K562 (cell line): ENCODE data around the gene GNAI2. TPM values are rescaled to one million over a fixed set of nuclear protein-coding genes. Genes with fewer than 3 reads are reported as not detected.

Source experiments
- ATAC-seq: fragments of 200-7000 bp; cut with Tn5 transposase; 3 replicates; pipeline ENCODE4 v1.9.1; 2020; ENCODE audit warnings: moderate library complexity
- BruUV-seq: library from RNA; stranded (reverse); fragments of 400-500 nt; replicated peaks from 2 replicates; lab custom pipeline; 2021; lab: Mats Ljungman, UMichigan
- CTCF ChIA-PET: fragments of 300-600 bp; formaldehyde crosslinking; extraction: SDS; loops from one replicate; lab custom pipeline; 2021; ENCODE audit warnings: low intra/inter-chr PET ratio; lab: Yijun Ruan, JAX
- POLR2A ChIA-PET: fragments of 300-600, 350-650 bp; sonication (Branson Sonifier 250); formaldehyde crosslinking; extraction: SDS; loops from one replicate; lab custom pipeline; 2021; ENCODE audit warnings: antibody characterized with exemption, inconsistent platforms; lab: Yijun Ruan, JAX
- DNase-seq, 4 experiments: peaks; one replicate each; pipeline versions ENCODE4 v3.0.0 to v3.0.0-alpha.2; 2011 to 2018; ENCODE audit warnings: low spot score in 3 of 4, mixed read lengths in 3 of 4; ENCODE audit errors: extremely low read depth in 1 of 4
- FAIRE-seq: peaks from 2 replicates; lab custom pipeline; 2011; peaks lifted over from hg19 to GRCh38; lab: Jason Lieb, UNC
- H2AFZ ChIP-seq: 2 replicates; pipeline ENCODE4 v1.6.0; 2011; ENCODE audit warnings: low read depth, low read length, control low read depth, inconsistent platforms
- H3K27ac ChIP-seq: fragments of 200-600 bp; 3 replicates; pipeline ENCODE4 v1.8.0; 2011; ENCODE audit warnings: low read depth, mild to moderate bottlenecking, control low read depth, inconsistent platforms, low read length, moderate library complexity, mixed read lengths; ENCODE audit errors: extremely low read depth
- H3K27me3 ChIP-seq, 2 experiments: fragments of 300-600 bp in 1 of 2; 2 replicates in 1 of 2; 3 replicates in 1 of 2; pipeline versions ENCODE4 v1.6.0 to v1.8.0; 2011; ENCODE audit warnings: inconsistent platforms in 2 of 2, low read length in 2 of 2, mild to moderate bottlenecking in 1 of 2, mixed read lengths in 1 of 2, moderate library complexity in 1 of 2; ENCODE audit not compliant: control insufficient read depth in 2 of 2, insufficient read depth in 2 of 2
- H3K36me3 ChIP-seq: fragments of 300-600 bp; 3 replicates; pipeline ENCODE4 v1.8.0; 2011; ENCODE audit warnings: mild to moderate bottlenecking, low read length, inconsistent platforms; ENCODE audit not compliant: control insufficient read depth, insufficient read depth
- H3K4me1 ChIP-seq, 2 experiments: fragments of 200-600 bp in 1 of 2; replicated peaks in 1 of 2; 2 replicates in 1 of 2; 3 replicates in 1 of 2; pipeline versions ENCODE4 v1.5.1 to v1.8.0; 2011; ENCODE audit warnings: inconsistent platforms in 2 of 2, low read length in 2 of 2, mild to moderate bottlenecking in 1 of 2, mixed read lengths in 1 of 2, moderate library complexity in 1 of 2; ENCODE audit not compliant: control insufficient read depth in 2 of 2, insufficient read depth in 2 of 2
- H3K4me2 ChIP-seq: 2 replicates; pipeline ENCODE4 v1.6.1; 2011; ENCODE audit warnings: low read length, control low read depth, inconsistent platforms, mixed read lengths; ENCODE audit not compliant: insufficient read depth
- H3K4me3 ChIP-seq: fragments of 200-600 bp; sonication (generic), shearing (Covaris generic); 2 replicates; pipeline ENCODE4 v1.5.1; 2016; ENCODE audit warnings: control low read depth, inconsistent platforms
- H3K79me2 ChIP-seq: fragments of 200-600 bp; 3 replicates; pipeline ENCODE4 v1.8.0; 2011; ENCODE audit warnings: low read length, inconsistent platforms; ENCODE audit not compliant: control insufficient read depth, insufficient read depth
- H3K9ac ChIP-seq, 2 experiments: 2 replicates each; pipeline versions ENCODE4 v1.6.0 to v1.6.1; 2011; ENCODE audit warnings: low read depth in 2 of 2, low read length in 2 of 2, control low read depth in 1 of 2, inconsistent platforms in 1 of 2, mild to moderate bottlenecking in 1 of 2, mixed read lengths in 1 of 2; ENCODE audit not compliant: insufficient read depth in 1 of 2
- H3K9me1 ChIP-seq: one replicate; pipeline ENCODE4 v1.6.0; 2011; ENCODE audit warnings: inconsistent platforms, mild to moderate bottlenecking, low read length, moderate library complexity; ENCODE audit not compliant: control insufficient read depth, insufficient read depth
- H3K9me3 ChIP-seq: replicated peaks from 2 replicates; pipeline ENCODE4 v1.5.1; 2011; ENCODE audit warnings: low read depth, low read length, inconsistent platforms; ENCODE audit not compliant: control insufficient read depth, insufficient read depth
- H4K20me1 ChIP-seq: replicated peaks from 2 replicates; pipeline ENCODE4 v1.6.1; 2011; ENCODE audit warnings: low read length, inconsistent platforms, mixed read lengths; ENCODE audit not compliant: control insufficient read depth, insufficient read depth
- BRD9 ChIP-seq: fragments of 450-650 bp; IDR thresholded peaks from 2 replicates; pipeline ENCODE4 v1.6.1; 2018; ENCODE audit warnings: low read depth; ENCODE audit not compliant: partially characterized antibody
- E2F3 ChIP-seq: fragments of 250-450 bp; sonication (Bioruptor Pico); IDR thresholded peaks from 2 replicates; pipeline ENCODE4 v1.4.0; 2020; ENCODE audit warnings: mild to moderate bottlenecking
- ZNF444 ChIP-seq: fragments of 250-450 bp; sonication (Bioruptor Pico); IDR thresholded peaks from 2 replicates; pipeline ENCODE4 v1.4.0; 2020; ENCODE audit warnings: mild to moderate bottlenecking, moderate library complexity
- WGBS: fragments of 100-300 bp; shearing (Covaris generic); methylation state at CpG from one replicate; pipeline ENCODE4 v1.1.6; 2016; ENCODE audit warnings: low coverage, mixed read lengths; ENCODE audit not compliant: insufficient coverage; ENCODE audit errors: missing lambda C conversion rate; 5-methylcytosine and 5-hydroxymethylcytosine counted together
- in situ Hi-C: fragments of 300-500 bp; cut with MboI; formaldehyde crosslinking; loops from 4 replicates; pipeline ENCODE4 v1.15.0; 2018; ENCODE audit warnings: inconsistent platforms, mixed read lengths
- intact Hi-C: fragments of 100-400 bp; cut with micrococcal nuclease; formaldehyde crosslinking; loops from 2 replicates; pipeline ENCODE4 v1.14.2; 2022
- polyA plus RNA-seq, 8 experiments: library from polyadenylated mRNA; depleted of rRNA in 4 of 8; stranded (reverse) in 5 of 8; unstranded in 3 of 8; fragments of >200 nt; fragmentation: Nextera tagmentation in 2 of 8; fragmentation: Illumina TruSeq in 1 of 8; extraction: Ambion mirVana in 2 of 8; extraction: Trizol in 1 of 8; gene quantifications; 2 replicates each; pipeline versions ENCODE4 v1.2.1 to v1.2.3, GENCODE V29; 2011 to 2014; ENCODE audit warnings: inconsistent platforms in 1 of 8, missing spikeins in 1 of 8
- total RNA-seq, 7 experiments: library from RNA; depleted of rRNA in 6 of 7; stranded (reverse); fragments of >200 nt in 6 of 7; fragmentation: Illumina TruSeq in 2 of 7; extraction: Trizol in 2 of 7; gene quantifications; 2 replicates each; pipeline versions ENCODE4 v1.2.1 to v1.2.3, GENCODE V29; 2011 to 2021; ENCODE audit warnings: low replicate concordance in 1 of 7
- TF ChIP-seq, protein P1 (sequence below): fragments of 250-450 bp; sonication (Bioruptor Pico); IDR thresholded peaks from 2 replicates; pipeline ENCODE4 v1.5.1; 2021; ENCODE audit warnings: mild to moderate bottlenecking

GNAI2 gene
- total and polyA plus RNA-seq, 9 of the 15 experiments (the other 6 are each of a cell fraction or from before 2014, with no cell fraction given): 1.1 to 72.2 (median 42.7) TPM

DNA sequence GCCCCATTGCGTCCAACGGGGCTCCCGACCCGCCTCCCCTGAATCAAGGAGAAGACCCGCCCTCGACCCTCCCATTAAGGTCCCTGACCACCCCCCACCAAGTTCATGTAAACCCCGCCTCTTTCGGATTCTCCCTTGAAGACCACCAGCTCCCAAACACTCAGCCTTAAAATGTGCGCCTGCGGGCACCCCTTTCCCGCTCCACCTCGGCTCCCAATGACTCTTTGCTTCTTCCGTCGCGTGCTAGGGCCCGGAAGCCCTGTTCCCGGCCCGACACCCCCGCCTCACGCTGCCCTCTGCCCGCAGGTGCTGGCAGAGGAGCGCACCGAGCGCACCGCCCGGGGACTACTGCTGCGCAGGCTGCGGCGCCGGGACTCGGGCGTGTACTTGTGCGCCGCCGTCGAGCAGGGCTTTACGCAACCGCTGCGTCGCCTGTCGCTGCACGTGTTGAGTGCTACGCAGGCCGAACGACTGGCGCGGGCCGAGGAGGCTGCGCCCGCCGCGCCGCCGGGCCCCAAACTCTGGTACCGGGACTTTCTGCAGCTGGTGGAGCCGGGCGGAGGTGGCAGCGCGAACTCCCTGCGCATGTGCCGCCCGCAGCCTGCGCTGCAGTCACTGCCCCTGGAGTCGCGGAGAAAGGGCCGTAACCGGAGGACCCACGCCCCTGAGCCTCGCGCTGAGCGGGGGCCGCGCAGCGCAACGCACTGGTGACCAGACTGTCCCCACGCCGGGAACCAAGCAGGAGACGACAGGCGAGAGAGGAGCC, 40.2 kb downstream of the GNAI2 start:
- TF ChIP-seq BRD9 (no peak), ZNF444 (CRISPR knock-in tag) (no peak), E2F3 (no peak)
- TF ChIP-seq, protein P1, sequence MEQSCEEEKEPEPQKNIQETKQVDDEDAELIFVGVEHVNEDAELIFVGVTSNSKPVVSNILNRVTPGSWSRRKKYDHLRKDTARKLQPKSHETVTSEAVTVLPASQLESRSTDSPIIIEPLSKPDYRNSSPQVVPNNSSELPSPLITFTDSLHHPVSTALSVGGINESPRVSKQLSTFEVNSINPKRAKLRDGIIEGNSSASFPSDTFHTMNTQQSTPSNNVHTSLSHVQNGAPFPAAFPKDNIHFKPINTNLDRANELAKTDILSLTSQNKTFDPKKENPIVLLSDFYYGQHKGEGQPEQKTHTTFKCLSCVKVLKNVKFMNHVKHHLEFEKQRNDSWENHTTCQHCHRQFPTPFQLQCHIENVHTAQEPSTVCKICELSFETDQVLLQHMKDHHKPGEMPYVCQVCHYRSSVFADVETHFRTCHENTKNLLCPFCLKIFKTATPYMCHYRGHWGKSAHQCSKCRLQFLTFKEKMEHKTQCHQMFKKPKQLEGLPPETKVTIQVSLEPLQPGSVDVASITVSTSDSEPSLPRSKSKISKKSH (CRISPR knock-in tag): no peak
- TF ChIP-seq, all 486 proteins: peak for 0
- Histone ChIP-seq H3K4me2 (no peak overlapping the region), H4K20me1 (no peaks in the 10 kb centered on the region), H2AFZ (no peak overlapping the region), H3K27ac (no peak overlapping the region), H3K27me3 (no peaks in the 10 kb centered on the region), H3K4me1 (peaks cover 4 to 38% of the 10 kb centered on the region in 2 experiments; a peak in 3 of 5 replicates), H3K4me3 (no peak overlapping the region), H3K9ac (no peak overlapping the region), H3K9me1 (no peaks in the 10 kb centered on the region), H3K79me2 (no peaks in the 10 kb centered on the region), H3K9me3 (no peaks in the 10 kb centered on the region), H3K36me3 (no peaks in the 10 kb centered on the region)
- BruUV-seq: no TSS peak
- in situ Hi-C loops: no loop called here
- FAIRE-seq (no peak), ATAC-seq (no peak), DNase-seq (no peak)
- POLR2A ChIA-PET: no interaction called here
- WGBS: 85% methylated on average over 26 of the region's 79 CpGs
- intact Hi-C loops: no loop called here
- CTCF ChIA-PET: no interaction called here
